IMR-90 (cell line): ENCODE measurements around the gene TRAK2. TPM values are rescaled to one million over a fixed set of nuclear protein-coding genes. Genes with fewer than 3 reads are reported as not detected.

Experiments used
- ATAC-seq: fragments of 200-7000 bp; cut with Tn5 transposase; 2 replicates; pipeline ENCODE4 v1.9.1; 2020; ENCODE audit warnings: low read depth, mild to moderate bottlenecking, moderate library complexity
- BruUV-seq: library from RNA; stranded (reverse); fragments of 400-500 nt; replicated peaks from 2 replicates; lab custom pipeline; 2021; lab: Mats Ljungman, UMichigan
- CTCF ChIA-PET: fragments of 300-600 bp; formaldehyde crosslinking; extraction: SDS; loops from one replicate; lab custom pipeline; 2021; ENCODE audit warnings: antibody characterized with exemption; lab: Yijun Ruan, JAX
- POLR2A ChIA-PET: fragments of 300-600 bp; sonication (Branson Sonifier 250); formaldehyde crosslinking; loops from one replicate; lab custom pipeline; 2022; ENCODE audit warnings: antibody characterized with exemption; ENCODE audit not compliant: unreplicated experiment; lab: Charles Lee
- DNase-seq: peaks from one replicate; pipeline ENCODE4 v3.0.0; 2013
- H2AFZ ChIP-seq: replicated peaks from 2 replicates; pipeline ENCODE3; 2013; ENCODE audit warnings: low read length, mild to moderate bottlenecking; ENCODE audit not compliant: poor library complexity
- H2AK5ac ChIP-seq: 2 replicates; pipeline ENCODE4 v1.6.1; 2013; ENCODE audit warnings: low read depth, low read length, inconsistent platforms
- H2AK9ac ChIP-seq: replicated peaks from 2 replicates; pipeline ENCODE3; 2013; ENCODE audit warnings: mild to moderate bottlenecking, low read depth, low read length, moderate library complexity; ENCODE audit not compliant: poor library complexity
- H2BK120ac ChIP-seq: 2 replicates; pipeline ENCODE4 v1.6.1; 2013; ENCODE audit warnings: low read depth, low read length, inconsistent platforms
- H2BK15ac ChIP-seq: 3 replicates; pipeline ENCODE4 v1.6.1; 2013; ENCODE audit warnings: low read depth, low read length, inconsistent platforms
- H2BK20ac ChIP-seq: 2 replicates; pipeline ENCODE4 v1.6.1; 2013; ENCODE audit warnings: low read depth, mild to moderate bottlenecking, inconsistent platforms, low read length, moderate library complexity
- H2BK5ac ChIP-seq: 2 replicates; pipeline ENCODE4 v1.6.1; 2013; ENCODE audit warnings: mild to moderate bottlenecking, low read depth, low read length, inconsistent platforms; ENCODE audit not compliant: poor library complexity, severe bottlenecking
- H3K14ac ChIP-seq: replicated peaks from 2 replicates; pipeline ENCODE4 v1.6.1; 2013; ENCODE audit warnings: low read depth, low read length, inconsistent platforms
- H3K18ac ChIP-seq: 2 replicates; pipeline ENCODE4 v1.6.1; 2013; ENCODE audit warnings: low read depth, low read length, control low read depth
- H3K23ac ChIP-seq: 2 replicates; pipeline ENCODE4 v1.6.1; 2013; ENCODE audit warnings: low read depth, low read length, inconsistent platforms
- H3K27ac ChIP-seq: 2 replicates; pipeline ENCODE4 v1.5.1; 2013; ENCODE audit warnings: mild to moderate bottlenecking, control low read depth, low read length; ENCODE audit not compliant: insufficient read depth
- H3K27me3 ChIP-seq: 2 replicates; pipeline ENCODE4 v1.6.1; 2013; ENCODE audit warnings: low read length; ENCODE audit not compliant: control insufficient read depth, insufficient read depth
- H3K36me3 ChIP-seq: 2 replicates; pipeline ENCODE4 v1.6.1; 2013; ENCODE audit warnings: low read length, mixed read lengths; ENCODE audit not compliant: control insufficient read depth, insufficient read depth
- H3K4ac ChIP-seq: 2 replicates; pipeline ENCODE4 v1.6.1; 2013; ENCODE audit warnings: low read depth, low read length, inconsistent platforms
- H3K4me1 ChIP-seq: 2 replicates; pipeline ENCODE4 v1.6.1; 2013; ENCODE audit warnings: low read length, mixed read lengths; ENCODE audit not compliant: control insufficient read depth, insufficient read depth
- H3K4me2 ChIP-seq: 2 replicates; pipeline ENCODE4 v1.6.1; 2013; ENCODE audit warnings: low read depth, mild to moderate bottlenecking, control low read depth, low read length, moderate library complexity
- H3K4me3 ChIP-seq: 2 replicates; pipeline ENCODE4 v1.5.1; 2013; ENCODE audit warnings: low read depth, mild to moderate bottlenecking, control low read depth, low read length, moderate library complexity; ENCODE audit not compliant: insufficient read depth
- H3K56ac ChIP-seq: 2 replicates; pipeline ENCODE4 v1.6.1; 2013; ENCODE audit warnings: low read length, inconsistent platforms; ENCODE audit not compliant: insufficient read depth; ENCODE audit errors: extremely low read depth
- H3K79me1 ChIP-seq, 2 experiments: 2 replicates each; pipeline ENCODE4 v1.6.1; 2013; ENCODE audit warnings: low read length in 2 of 2, inconsistent platforms in 1 of 2, low read depth in 1 of 2
- H3K9ac ChIP-seq: 2 replicates; pipeline ENCODE4 v1.6.1; 2013; ENCODE audit warnings: low read depth, low read length, control low read depth
- H3K9me1 ChIP-seq: 2 replicates; pipeline ENCODE4 v1.6.1; 2013; ENCODE audit warnings: low read length, inconsistent platforms; ENCODE audit not compliant: insufficient read depth
- H3K9me3 ChIP-seq: 2 replicates; pipeline ENCODE4 v1.6.1; 2013; ENCODE audit warnings: low read length; ENCODE audit not compliant: control insufficient read depth, insufficient read depth
- H4K20me1 ChIP-seq: 2 replicates; pipeline ENCODE4 v1.6.1; 2013; ENCODE audit warnings: low read length, inconsistent platforms; ENCODE audit not compliant: insufficient read depth
- H4K5ac ChIP-seq: 2 replicates; pipeline ENCODE4 v1.6.1; 2013; ENCODE audit warnings: mild to moderate bottlenecking, low read depth, low read length, control low read depth
- H4K8ac ChIP-seq, 2 experiments: 2 replicates each; pipeline ENCODE4 v1.6.1; 2013; ENCODE audit warnings: low read depth in 2 of 2, low read length in 2 of 2, control low read depth in 1 of 2, inconsistent platforms in 1 of 2
- H4K91ac ChIP-seq: 2 replicates; pipeline ENCODE4 v1.6.1; 2013; ENCODE audit warnings: low read depth, low read length, inconsistent platforms; ENCODE audit not compliant: insufficient read depth
- BHLHE40 ChIP-seq: fragments of 150-350 bp; IDR thresholded peaks from 2 replicates; pipeline ENCODE4 v1.6.1; 2016; ENCODE audit warnings: mild to moderate bottlenecking, low read depth, low read length
- CEBPB ChIP-seq: IDR thresholded peaks from 2 replicates; pipeline ENCODE4 v1.6.1; 2012; ENCODE audit warnings: low read depth, low read length, improper control_type of control experiment
- CHD1 ChIP-seq: IDR thresholded peaks from 2 replicates; pipeline ENCODE4 v1.6.1; 2012; ENCODE audit warnings: low read depth, low read length, improper control_type of control experiment
- CTCF ChIP-seq: conservative IDR thresholded peaks from 2 replicates; pipeline ENCODE4 v1.5.1; 2012; ENCODE audit warnings: mild to moderate bottlenecking, low read depth, low read length, improper control_type of control experiment
- ELK1 ChIP-seq: fragments of 150-350 bp; IDR thresholded peaks from 2 replicates; pipeline ENCODE4 v1.6.1; 2016; ENCODE audit warnings: low read depth, mild to moderate bottlenecking, low read length, moderate library complexity, borderline replicate concordance
- FOS ChIP-seq: fragments of 150-350 bp; IDR thresholded peaks from 2 replicates; pipeline ENCODE4 v1.6.1; 2016; ENCODE audit warnings: low read depth, low read length
- MAFK ChIP-seq: IDR thresholded peaks from 2 replicates; pipeline ENCODE4 v1.6.1; 2012; ENCODE audit warnings: low read depth, low read length, improper control_type of control experiment
- MAZ ChIP-seq: IDR thresholded peaks from 2 replicates; pipeline ENCODE4 v1.6.1; 2012; ENCODE audit warnings: low read depth, mild to moderate bottlenecking, low read length, improper control_type of control experiment, moderate library complexity, borderline replicate concordance
- MXI1 ChIP-seq: IDR thresholded peaks from 2 replicates; pipeline ENCODE4 v1.6.1; 2012; ENCODE audit warnings: low read depth, mild to moderate bottlenecking, low read length, moderate library complexity, borderline replicate concordance
- NFE2L2 ChIP-seq: fragments of 150-350 bp; IDR thresholded peaks from 2 replicates; pipeline ENCODE4 v1.6.1; 2016; ENCODE audit warnings: low read depth, mild to moderate bottlenecking, low read length
- POLR2A ChIP-seq: IDR thresholded peaks from 2 replicates; pipeline ENCODE4 v1.6.1; 2012; ENCODE audit warnings: mild to moderate bottlenecking, low read depth, low read length
- RAD21 ChIP-seq: IDR thresholded peaks from 2 replicates; pipeline ENCODE4 v1.6.1; 2012; ENCODE audit warnings: low read length, improper control_type of control experiment
- RCOR1 ChIP-seq: IDR thresholded peaks from 2 replicates; pipeline ENCODE4 v1.6.1; 2012; ENCODE audit warnings: mild to moderate bottlenecking, low read length, improper control_type of control experiment; ENCODE audit not compliant: insufficient replicate concordance
- RFX5 ChIP-seq: IDR thresholded peaks from 2 replicates; pipeline ENCODE4 v1.8.0; 2012; ENCODE audit warnings: low read depth, mild to moderate bottlenecking, low read length, moderate library complexity
- SMC3 ChIP-seq: fragments of 150-350 bp; IDR thresholded peaks from 2 replicates; pipeline ENCODE4 v1.6.1; 2016; ENCODE audit warnings: low read depth, mild to moderate bottlenecking, antibody characterized with exemption, low read length, moderate library complexity
- USF2 ChIP-seq: fragments of 150-350 bp; IDR thresholded peaks from 2 replicates; pipeline ENCODE4 v1.6.1; 2017; ENCODE audit warnings: mild to moderate bottlenecking, antibody characterized with exemption, low read length, low read depth
- WGBS, 2 experiments: methylation state at CpG; one replicate each; pipeline versions ENCODE4 v1.1.5 to v1.1.7; 2013; ENCODE audit warnings: missing lambda C conversion rate in 2 of 2; ENCODE audit not compliant: insufficient read length in 1 of 2; ENCODE audit errors: extremely low coverage in 2 of 2; 5-methylcytosine and 5-hydroxymethylcytosine counted together
- dilution Hi-C: fragments of 300-500 bp; cut with HindIII; formaldehyde crosslinking; loops from one replicate; pipeline ENCODE4 v1.14.3; 2018; ENCODE audit warnings: low sequenced_read_pairs; ENCODE audit not compliant: unreplicated experiment
- in situ Hi-C: fragments of 300-500 bp; cut with MboI; formaldehyde crosslinking; loops from 3 replicates; pipeline ENCODE4 v1.14.3; 2019; ENCODE audit warnings: low sequenced_read_pairs, inconsistent platforms, mixed read lengths
- intact Hi-C: fragments of 100-400 bp; cut with micrococcal nuclease; formaldehyde crosslinking; loops from 2 replicates; pipeline ENCODE4 v1.10.0; 2022
- polyA plus RNA-seq, 3 experiments: library from polyadenylated mRNA; depleted of rRNA; stranded (reverse); fragments of >200 nt; gene quantifications; 2 replicates each; pipeline ENCODE4 v1.2.3, GENCODE V29; 2012; ENCODE audit warnings: low replicate concordance in 1 of 3
- total RNA-seq: library from RNA; depleted of rRNA; stranded (reverse); fragments of >200 nt; gene quantifications from 2 replicates; pipeline ENCODE4 v1.2.3, GENCODE V29; 2012

The TRAK2 gene
- total and polyA plus RNA-seq, 2 of the 4 experiments (the other 2 are of a cell fraction) = 13.1 to 65.4 TPM

- no peak within 1 kb of the TSS for H3K23ac ChIP-seq
- H2AK5ac ChIP-seq = no peak within 1 kb of the TSS
- no peak within 1 kb of the TSS for H3K9ac ChIP-seq
- ChIA-PET CTCF (no interaction called here), POLR2A (no interaction called here)
- H3K18ac ChIP-seq = peak within 1 kb of the TSS; percentile 66; the same call in 1 of the 2 replicates
- no peak within 1 kb of the TSS for H2BK120ac ChIP-seq
- peaks cover 10% of the 10 kb centered on the region for H3K4me1 ChIP-seq
- no peak within 1 kb of the TSS for H2BK15ac ChIP-seq
- H2AFZ ChIP-seq = no peak within 1 kb of the TSS
- no peaks in the 10 kb centered on the region for H3K79me1 ChIP-seq
- H4K91ac ChIP-seq = no peak within 1 kb of the TSS
- no CpG with 5 or more reads among the region's 1 CpG for WGBS, 2 experiments
- H3K9me1 ChIP-seq = peaks cover 2% of the 10 kb centered on the region; the same call in 1 of the 2 replicates
- H3K4me3 ChIP-seq = no peak within 1 kb of the TSS
- ATAC-seq = peak; percentile 50
- dilution Hi-C loops (no loop called here), intact Hi-C loops (no loop called here), in situ Hi-C loops (no loop called here)
- H4K20me1 ChIP-seq = no peaks in the 10 kb centered on the region
- H2AK9ac ChIP-seq = no peak within 1 kb of the TSS
- no peak within 1 kb of the TSS for H3K4ac ChIP-seq
- H3K27ac ChIP-seq = no peak within 1 kb of the TSS
- 0 out of 2 replicates have a peak within 1 kb of the TSS, but pooled peaks have one; percentile 7 for H3K4me2 ChIP-seq
- no peaks in the 10 kb centered on the region; the same call in 1 of the 2 replicates for H3K36me3 ChIP-seq
- no peak within 1 kb of the TSS for H4K8ac ChIP-seq
- H3K14ac ChIP-seq = no peak within 1 kb of the TSS
- BruUV-seq = no TSS peak
- no peak for TF ChIP-seq NFE2L2
- TF ChIP-seq RFX5 = no peak
- no peak for TF ChIP-seq POLR2A
- no peak for TF ChIP-seq MXI1
- TF ChIP-seq RCOR1 = no peak
- TF ChIP-seq BHLHE40 = no peak
- TF ChIP-seq USF2 = no peak
- TF ChIP-seq MAFK = no peak
- no peak for TF ChIP-seq SMC3
- no peak for TF ChIP-seq ELK1
- TF ChIP-seq MAZ = no peak
- TF ChIP-seq RAD21 = no peak
- no peak for TF ChIP-seq FOS
- no peak for TF ChIP-seq CEBPB
- no peak for TF ChIP-seq CTCF
- no peak for TF ChIP-seq CHD1
- peak; percentile 82 for DNase-seq
- H3K27me3 ChIP-seq = no peaks in the 10 kb centered on the region
- H4K5ac ChIP-seq = peak within 1 kb of the TSS; percentile 71; the same call in 1 of the 2 replicates
- H2BK5ac ChIP-seq = peak within 1 kb of the TSS; percentile 51
- H3K9me3 ChIP-seq = no peaks in the 10 kb centered on the region
- H3K56ac ChIP-seq = no peak within 1 kb of the TSS
- no peak within 1 kb of the TSS for H2BK20ac ChIP-seq
These were observed 94.0 kb downstream of the TRAK2 start, which contains the start of gene FLACC1 for GRCh38 chr2:201357221-201357620. FLACC1 (minus strand) TSS chr2:201357345; CDS start chr2:201351404, 5,941 bp downstream.
